GM21619 (cell line): ENCODE data around the gene TM4SF5.
A peak's percentile ranks its signal among the peaks of the same experiment; 100 is the strongest.

Experiments used
- ATAC-seq: cut with Tn5 transposase; IDR thresholded peaks from one replicate; pipeline ENCODE4 v1.9.1; 2021; ENCODE audit not compliant: unreplicated experiment

Gene TM4SF5, protein sequence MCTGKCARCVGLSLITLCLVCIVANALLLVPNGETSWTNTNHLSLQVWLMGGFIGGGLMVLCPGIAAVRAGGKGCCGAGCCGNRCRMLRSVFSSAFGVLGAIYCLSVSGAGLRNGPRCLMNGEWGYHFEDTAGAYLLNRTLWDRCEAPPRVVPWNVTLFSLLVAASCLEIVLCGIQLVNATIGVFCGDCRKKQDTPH

GRCh38 chr17:4771519-4772234 lies at the start of gene TM4SF5:
TSS of gene TM4SF5 (plus strand) at chr17:4771886. CDS start at chr17:4771923, 37 bp downstream.
- no peak for ATAC-seq

DNA sequence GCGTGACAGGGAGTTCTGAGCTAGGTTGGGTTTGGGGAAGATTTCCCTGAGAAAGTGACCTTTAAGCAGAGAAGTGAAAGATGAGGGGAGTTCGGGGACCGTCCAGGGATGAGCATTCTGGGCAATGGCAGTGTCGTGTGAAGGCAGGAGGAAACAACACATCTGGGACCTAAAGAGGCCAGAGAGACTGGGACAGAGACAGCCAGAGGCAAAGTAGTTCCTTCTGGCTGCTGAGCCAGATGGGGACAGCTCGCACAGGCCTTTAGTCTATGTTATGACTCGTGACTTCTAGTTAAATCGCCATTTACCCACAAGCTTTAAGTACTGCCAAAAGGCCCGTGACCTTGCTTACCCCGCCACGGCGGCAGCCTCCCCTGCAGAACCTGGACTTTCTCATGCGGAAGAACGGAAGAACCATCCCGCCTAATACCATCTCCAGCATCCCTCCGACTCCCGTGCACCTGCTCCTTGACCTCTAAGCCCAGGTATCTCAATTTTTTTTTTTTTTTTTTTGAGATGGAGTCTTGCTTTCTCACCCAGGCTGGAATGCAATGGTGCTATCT lies 48.9 kb upstream of the TM4SF5 start:
- no peak for ATAC-seq

- ATAC-seq: no peak
These were observed 47.0 kb upstream of the TM4SF5 start for GRCh38 chr17:4724650-4725049.

DNA sequence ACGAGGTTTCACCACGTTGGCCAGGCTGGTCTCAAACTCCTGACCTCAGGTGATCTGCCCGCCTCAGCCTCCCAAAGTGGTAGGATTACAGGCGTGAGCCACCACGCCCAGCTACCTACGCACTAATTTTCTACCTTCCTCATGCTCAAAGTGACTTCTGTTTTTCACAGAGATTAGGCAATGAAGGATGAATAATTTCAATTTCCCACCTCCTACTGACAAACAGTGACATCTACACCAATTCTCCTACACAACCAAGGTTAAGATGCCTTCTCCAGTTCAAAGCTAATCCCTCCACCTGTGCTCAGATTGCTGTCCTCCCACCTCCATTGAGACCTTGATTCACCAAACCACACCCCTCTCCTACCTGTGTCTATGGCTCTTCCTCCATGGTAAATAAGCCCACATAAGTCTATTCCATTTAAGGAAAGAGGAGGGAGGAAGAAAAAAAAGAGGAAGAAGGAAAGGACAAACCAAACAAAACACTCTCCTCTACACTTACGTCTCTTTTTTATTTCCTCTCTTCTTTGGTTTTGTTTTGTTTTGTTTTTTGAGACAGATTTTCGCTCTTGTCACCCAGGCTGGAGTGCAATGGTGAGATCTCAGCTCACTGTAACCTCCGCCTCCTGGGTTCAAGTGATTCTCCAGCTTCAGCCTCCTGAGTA lies 45.9 kb upstream of the TM4SF5 start:
- no peak for ATAC-seq

DNA sequence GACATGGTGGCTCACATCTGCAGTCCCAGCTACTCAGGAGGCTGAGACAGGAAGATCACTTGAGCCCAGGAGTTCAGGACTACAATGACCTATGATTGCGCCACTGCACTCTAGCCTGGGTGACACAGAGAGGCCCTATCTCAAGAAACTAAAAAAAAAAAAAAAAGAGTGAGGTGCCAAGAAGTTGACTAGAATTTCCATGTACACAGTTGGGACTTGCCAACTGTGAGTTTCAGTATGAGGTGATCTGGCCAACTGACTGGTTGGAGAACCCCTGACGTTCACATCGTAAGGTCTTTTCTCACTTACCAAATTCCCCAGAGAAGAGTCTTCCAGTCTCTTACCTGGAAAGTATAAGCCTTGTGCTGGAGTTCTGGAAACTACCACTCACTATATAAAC lies 43.6 kb upstream of the TM4SF5 start:
- ATAC-seq: no peak

GRCh38 chr17:4733073-4733531 lies 38.6 kb upstream of the TM4SF5 start:
- ATAC-seq: peak; percentile 38

GRCh38 chr17:4734857-4735475 lies 36.7 kb upstream of the TM4SF5 start:
- no peak for ATAC-seq

GRCh38 chr17:4735876-4736651 lies 35.6 kb upstream of the TM4SF5 start:
- ATAC-seq: no peak

GRCh38 chr17:4738136-4739121 lies 33.3 kb upstream of the TM4SF5 start:
- no peak for ATAC-seq

DNA sequence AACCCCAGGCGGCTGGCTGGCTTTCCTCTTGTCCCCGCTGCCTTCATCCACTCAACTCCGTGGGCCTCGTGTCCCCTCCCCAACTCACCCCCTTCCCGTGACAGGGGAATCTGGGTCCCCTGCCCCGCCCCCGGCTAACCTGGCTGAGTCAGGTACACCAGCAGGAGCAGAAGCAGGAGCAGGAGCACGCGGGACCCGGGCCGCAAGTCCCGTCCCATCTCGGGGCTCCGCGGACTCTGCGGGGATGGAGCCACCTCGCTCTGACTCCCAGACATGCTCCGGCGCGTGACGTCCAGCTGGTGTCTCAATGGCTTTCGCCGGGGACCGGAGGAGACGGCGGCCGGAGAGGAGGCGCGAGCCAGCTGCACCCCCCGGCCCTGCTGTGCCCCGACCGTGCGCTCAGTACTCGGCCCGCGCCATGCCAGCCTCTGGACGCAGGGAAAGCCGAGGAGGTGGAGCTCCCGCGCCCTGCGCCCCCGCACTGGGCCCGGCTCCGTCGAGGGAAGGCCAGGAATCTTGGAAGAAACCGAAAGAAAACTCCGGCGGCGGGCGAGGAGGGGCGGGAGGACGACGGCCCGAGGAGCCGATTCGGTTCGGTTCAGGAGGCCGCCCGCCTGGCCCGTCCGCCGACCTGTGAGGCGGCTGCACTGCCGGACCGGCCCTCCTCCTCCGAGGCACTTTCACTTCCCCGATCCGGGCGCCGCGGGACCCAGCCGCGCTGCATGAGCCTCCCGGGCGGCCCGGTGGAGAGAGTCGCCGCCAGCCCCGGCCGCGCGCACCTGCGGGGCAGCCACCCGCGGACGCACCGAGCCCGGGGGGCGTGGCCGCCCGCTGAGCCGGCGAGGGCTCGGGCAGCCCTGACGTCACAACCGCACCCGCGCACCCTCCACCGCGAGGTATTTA lies 32.3 kb upstream of the TM4SF5 start, which contains the start of the genes CXCL16 and ZMYND15:
CXCL16 (minus strand) TSS at position 807 of the 903 bp plus-strand sequence; CDS start at position 218, 589 bp downstream.
ZMYND15 (plus strand) TSS at position 712 of the 903 bp plus-strand sequence. CDS start 716 bp downstream, outside the sequence.
- ATAC-seq: no peak

GRCh38 chr17:4740025-4740351 lies 31.7 kb upstream of the TM4SF5 start:
- ATAC-seq: no peak

GRCh38 chr17:4740584-4740983 lies 31.1 kb upstream of the TM4SF5 start:
- no peak for ATAC-seq

DNA sequence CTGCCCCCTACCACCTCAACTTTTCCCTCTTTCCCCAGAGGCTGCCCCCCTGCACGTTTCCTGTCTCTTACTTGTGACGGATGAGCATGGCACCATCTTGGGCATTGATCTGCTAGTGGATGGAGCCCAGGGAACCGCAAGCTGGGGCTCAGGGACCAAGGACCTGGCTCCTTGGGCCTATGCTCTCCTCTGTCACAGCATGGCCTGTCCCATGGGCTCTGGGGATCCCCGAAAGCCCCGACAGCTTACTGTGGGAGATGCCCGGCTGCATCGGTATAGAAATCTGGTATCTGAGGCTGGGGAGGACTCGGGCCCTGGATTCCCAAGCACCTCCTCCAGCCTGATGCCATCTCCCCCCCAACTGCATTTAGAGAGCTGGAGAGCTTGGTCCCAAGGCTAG lies 30.1 kb upstream of the TM4SF5 start:
- ATAC-seq: no peak

- ATAC-seq: no peak
These were observed 29.6 kb upstream of the TM4SF5 start for GRCh38 chr17:4742133-4742532.

- no peak for ATAC-seq
These were observed 29.1 kb upstream of the TM4SF5 start for GRCh38 chr17:4742629-4743028.

DNA sequence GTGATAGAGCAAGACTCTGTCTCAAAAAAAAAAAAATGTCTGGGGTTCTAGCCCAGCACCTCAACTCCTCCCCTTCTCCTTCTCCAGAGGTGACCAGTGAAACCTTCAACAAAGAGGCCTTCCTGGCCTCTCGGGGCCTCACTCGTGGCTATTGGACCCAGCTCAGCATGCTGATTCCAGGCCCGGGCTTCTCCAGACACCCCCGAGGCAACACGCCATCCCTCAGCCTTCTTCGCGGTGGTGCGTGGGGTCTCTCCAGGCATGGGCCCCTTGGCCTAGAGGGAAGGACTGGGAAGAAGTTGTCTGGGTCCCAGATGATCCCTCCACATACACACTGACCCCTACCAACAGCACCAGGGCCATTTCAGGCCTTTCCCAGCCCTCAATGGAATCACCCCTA lies 28.5 kb upstream of the TM4SF5 start:
- ATAC-seq: no peak

DNA sequence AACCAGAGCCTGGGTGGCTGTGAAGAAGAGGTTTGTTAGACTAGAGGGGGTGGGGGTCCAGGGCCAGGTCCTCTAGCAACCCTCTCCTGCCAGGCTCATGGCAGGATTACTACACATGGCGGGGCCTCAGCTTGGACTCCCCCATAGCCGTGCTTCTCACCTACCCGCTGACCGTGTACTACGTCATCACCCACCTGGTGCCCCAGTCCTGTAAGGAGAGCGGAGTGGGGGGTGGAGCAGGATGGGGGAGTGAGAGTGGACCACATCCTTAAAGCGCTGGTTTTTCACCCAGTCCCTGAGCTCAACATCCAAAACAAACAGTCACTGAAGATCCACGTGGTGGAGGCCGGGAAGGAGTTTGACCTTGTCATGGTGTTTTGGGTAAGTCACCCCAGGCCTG lies 27.8 kb upstream of the TM4SF5 start:
- no peak for ATAC-seq
